Gastroesophageal sphincter (tissue), 4 donors: ENCODE results near the gene NPDC1. TPM values are rescaled to one million over a fixed set of nuclear protein-coding genes. Genes with fewer than 3 reads are reported as not detected.

Experiments
- ATAC-seq: fragments of 150-250 bp; one replicate; pipeline ENCODE4 v1.9.1; 2016; ENCODE audit warnings: mild to moderate bottlenecking, moderate library complexity
- H3K27ac ChIP-seq, 4 donors: fragments of 200-600 bp; sonication (generic) in 3 of 4; 1 replicate in 3 of 4; 2 replicates in 1 of 4; pipeline ENCODE4 v1.5.1; 2016 to 2019
- H3K27me3 ChIP-seq: fragments of 200-600 bp; sonication (generic); one replicate; pipeline ENCODE4 v1.5.1; 2019
- H3K36me3 ChIP-seq, 2 donors: fragments of 200-600 bp; sonication (generic); one replicate each; pipeline ENCODE4 v1.5.1; 2019; ENCODE audit warnings: control low read depth in 1 of 2
- H3K4me1 ChIP-seq, 3 donors: fragments of 200-600 bp; sonication (generic); 1 replicate in 2 of 3; 2 replicates in 1 of 3; pipeline ENCODE4 v1.5.1; 2016 to 2019; ENCODE audit warnings: control low read depth in 2 of 3
- H3K4me3 ChIP-seq, 2 donors: fragments of 200-600 bp; sonication (generic); one replicate each; pipeline ENCODE4 v1.5.1; 2019; ENCODE audit warnings: mild to moderate bottlenecking in 1 of 2, moderate library complexity in 1 of 2
- H3K9me3 ChIP-seq, 3 donors: fragments of 200-600 bp; sonication (generic); one replicate each; pipeline ENCODE4 v1.5.1; 2017 to 2019; ENCODE audit warnings: control low read depth in 2 of 3
- CTCF ChIP-seq, 4 experiments: fragments of 200-600 bp in 2 of 4; fragments of 450-650 bp in 2 of 4; sonication (generic) in 1 of 4; IDR thresholded peaks; one replicate each; pipeline ENCODE4 v1.5.1; 2017 to 2019; ENCODE audit warnings: antibody characterized with exemption in 4 of 4, mild to moderate bottlenecking in 2 of 4, moderate library complexity in 2 of 4
- EP300 ChIP-seq: sonication (generic); formaldehyde crosslinking; IDR thresholded peaks from one replicate; pipeline ENCODE4 v1.6.1; 2017; ENCODE audit warnings: antibody characterized with exemption, mild to moderate bottlenecking
- POLR2A ChIP-seq, 2 donors: fragments of 450-650 bp; IDR thresholded peaks; one replicate each; pipeline ENCODE4 v1.6.1; 2017; ENCODE audit warnings: antibody characterized with exemption in 2 of 2, mild to moderate bottlenecking in 2 of 2, moderate library complexity in 1 of 2
- POLR2AphosphoS5 ChIP-seq: sonication (generic); formaldehyde crosslinking; IDR thresholded peaks from one replicate; pipeline ENCODE4 v1.6.1; 2017; ENCODE audit warnings: antibody characterized with exemption
- WGBS, 2 donors: methylation state at CpG; one replicate each; pipeline ENCODE4 v1.1.5; 2018; ENCODE audit warnings: low coverage in 1 of 2; 5-methylcytosine and 5-hydroxymethylcytosine counted together
- total RNA-seq, 4 donors: library from RNA; depleted of rRNA; stranded (reverse); fragments of >200 nt; gene quantifications; one replicate each; pipeline ENCODE4 v1.1.0, GENCODE V29; 2016

Gene NPDC1
- total RNA-seq, 4 donors from 2014 or later, result 50.4 to 69.9 (median 59.5) TPM

GRCh38 chr9:137086531-137087408 lies 40.8 kb upstream of the NPDC1 start, which contains the start of gene MAN1B1:
MAN1B1 (plus strand) TSS chr9:137086985; CDS start chr9:137087000, 15 bp downstream.
- TF ChIP-seq POLR2AphosphoS5 (peak; percentile 81), CTCF (IDR thresholded peaks at IDR 0.05) (peak in 2 of 4 experiments; percentile 11 to 27), EP300 (no peak), POLR2A (IDR thresholded peaks at IDR 0.05) (peak; percentile 49 to 58)
- Histone ChIP-seq H3K4me3 (peak within 1 kb of the TSS; percentile 56 to 61), H3K27ac (peak within 1 kb of the TSS; percentile 92 to 99 (median 96)), H3K9me3 (no peaks in the 10 kb centered on the region), H3K36me3 (peaks cover 0 to 48% of the 10 kb centered on the region in 2 donors), H3K4me1 (peaks cover 0 to 66% (median 14%) of the 10 kb centered on the region in 3 donors), H3K27me3 (no peaks in the 10 kb centered on the region)
- WGBS, 2 donors, result no CpG with 5 or more reads among the region's 101 CpGs
- ATAC-seq, result peak; percentile 95

DNA sequence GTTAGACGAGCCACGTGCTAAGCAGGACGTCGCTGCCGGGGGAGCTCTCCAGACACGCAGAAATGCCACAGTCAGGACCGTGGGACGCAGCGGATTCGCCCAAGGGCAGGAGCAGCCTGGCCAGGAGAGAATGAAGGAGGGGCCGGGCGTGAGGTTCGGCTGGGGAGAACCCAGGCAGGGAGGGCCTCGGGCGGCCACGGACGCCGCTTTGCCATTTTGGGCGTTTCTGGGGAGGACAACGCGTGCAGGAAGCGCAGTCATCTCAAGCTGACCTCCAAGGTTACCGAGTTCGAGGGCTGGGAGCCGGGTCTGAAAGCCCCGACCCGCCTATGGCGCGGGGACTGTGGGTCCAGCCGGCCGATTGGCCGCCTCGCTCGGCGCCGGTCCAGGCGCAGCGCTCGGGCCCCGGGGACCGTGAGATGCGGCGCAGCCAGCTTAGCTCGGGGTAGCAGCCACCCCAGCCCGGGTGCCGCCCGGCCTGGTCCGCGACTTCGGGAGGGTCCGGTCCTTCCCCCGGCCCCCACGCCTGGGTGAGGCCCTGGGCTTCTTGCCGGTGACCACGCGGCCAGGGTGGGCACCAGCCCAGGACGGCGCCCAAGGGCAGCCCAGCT lies 40.0 kb upstream of the NPDC1 start:
- WGBS, 2 donors, result 0 to 2% methylated on average over 11 to 26 of the region's 58 CpGs
- Histone ChIP-seq H3K36me3 (peaks cover 0 to 48% of the 10 kb centered on the region in 2 donors), H3K4me3 (peak overlapping the region; percentile 56 to 61), H3K4me1 (peaks cover 0 to 66% (median 14%) of the 10 kb centered on the region in 3 donors), H3K27ac (peak overlapping the region; percentile 92 to 99 (median 96)), H3K9me3 (no peaks in the 10 kb centered on the region), H3K27me3 (no peaks in the 10 kb centered on the region)
- peak; percentile 15 for ATAC-seq
- no peak for TF ChIP-seq EP300
- TF ChIP-seq CTCF (IDR thresholded peaks at IDR 0.05), result no peak
- peak; percentile 17 for TF ChIP-seq POLR2AphosphoS5
- TF ChIP-seq POLR2A (IDR thresholded peaks at IDR 0.05), result no peak

DNA sequence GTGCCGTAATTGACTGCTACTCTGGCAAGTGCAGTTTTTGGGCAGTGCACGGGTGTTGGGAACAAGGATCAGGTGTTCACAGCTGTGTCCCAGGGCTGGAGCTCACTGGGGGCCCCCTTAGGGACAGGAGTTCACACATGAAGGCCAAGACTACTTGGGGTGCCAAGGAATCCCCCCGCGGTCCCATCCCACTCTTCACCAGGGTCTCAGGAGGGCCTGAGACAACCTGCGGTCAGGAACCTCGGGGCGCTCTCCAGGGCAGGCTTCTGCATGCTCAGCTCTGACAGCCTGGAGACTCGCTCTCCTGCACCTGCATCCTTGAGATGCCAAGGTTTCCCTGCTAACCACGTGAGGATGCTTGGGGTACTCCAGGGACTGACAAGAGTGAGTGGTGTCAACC lies 38.5 kb upstream of the NPDC1 start:
- TF ChIP-seq POLR2AphosphoS5, result no peak
- TF ChIP-seq CTCF (IDR thresholded peaks at IDR 0.05), result no peak
- TF ChIP-seq POLR2A (IDR thresholded peaks at IDR 0.05), result no peak
- no peak for TF ChIP-seq EP300
- Histone ChIP-seq H3K36me3 (peaks cover 0 to 48% of the 10 kb centered on the region in 2 donors), H3K27me3 (peaks cover 3% of the 10 kb centered on the region), H3K4me3 (no peak overlapping the region), H3K27ac (peak overlapping the region in 2 of 4 donors; percentile 72 to 74), H3K4me1 (peaks cover 0 to 66% (median 15%) of the 10 kb centered on the region in 3 donors), H3K9me3 (no peaks in the 10 kb centered on the region)
- no peak for ATAC-seq
- 82% methylated on average over 2 of the region's 9 CpGs; no CpG with 5 or more reads in 1 of the 2 donors for WGBS, 2 donors

- Histone ChIP-seq H3K36me3 (peaks cover 0 to 52% of the 10 kb centered on the region in 2 donors), H3K4me3 (no peak overlapping the region), H3K9me3 (no peaks in the 10 kb centered on the region), H3K4me1 (peaks cover 0 to 68% (median 25%) of the 10 kb centered on the region in 3 donors), H3K27ac (peak overlapping the region in 3 of 4 donors; percentile 72 to 74 (median 74)), H3K27me3 (peaks cover 12% of the 10 kb centered on the region)
- 32% methylated on average over 5 of the region's 12 CpGs; no CpG with 5 or more reads in 1 of the 2 donors for WGBS, 2 donors
- TF ChIP-seq POLR2A (IDR thresholded peaks at IDR 0.05), result no peak
- TF ChIP-seq POLR2AphosphoS5, result no peak
- no peak for TF ChIP-seq EP300
- no peak for TF ChIP-seq CTCF (IDR thresholded peaks at IDR 0.05)
- ATAC-seq, result no peak
These were observed 37.5 kb upstream of the NPDC1 start for GRCh38 chr9:137083394-137084004.
